Fibroblast of pulmonary artery (primary cell): Measurements from ENCODE around the gene NPHP4.

Experiments
- DNase-seq: peaks from one replicate; pipeline ENCODE4 v3.0.0-alpha.2; 2010; ENCODE audit warnings: low read depth
- H3K4me3 ChIP-seq: replicated peaks from 2 replicates; pipeline ENCODE4 v1.5.1; 2011; ENCODE audit warnings: low read depth, mild to moderate bottlenecking, control low read depth, low read length, moderate library complexity
- TF ChIP-seq, protein P1 (sequence below): IDR thresholded peaks from 2 replicates; pipeline ENCODE4 v1.5.1; 2011; ENCODE audit warnings: mild to moderate bottlenecking, control low read depth, low read length, inconsistent platforms; ENCODE audit errors: missing control alignments

The NPHP4 gene

DNA sequence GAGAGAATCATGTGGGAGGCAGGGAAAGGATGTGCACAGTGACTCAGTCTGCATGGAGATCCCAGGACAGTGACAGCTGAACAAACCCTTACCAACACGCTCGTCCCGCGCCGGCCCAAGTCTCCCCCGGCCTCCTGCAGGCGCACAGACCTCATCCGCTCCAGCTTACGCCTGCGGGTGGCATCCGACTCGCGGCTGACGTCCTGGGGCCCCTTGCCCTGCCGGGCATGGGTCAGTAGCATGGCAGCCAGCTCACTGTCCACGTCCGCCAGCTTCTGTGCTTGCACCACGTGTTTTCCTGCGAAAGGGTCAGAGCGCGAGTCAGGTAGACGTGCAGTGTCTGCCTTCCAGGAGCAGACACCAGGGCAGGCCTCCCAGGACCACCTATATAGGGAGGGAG, 115.2 kb downstream of the NPHP4 start:
- DNase-seq, result no peak
- H3K4me3 ChIP-seq, result no peak overlapping the region
- TF ChIP-seq, protein P1, sequence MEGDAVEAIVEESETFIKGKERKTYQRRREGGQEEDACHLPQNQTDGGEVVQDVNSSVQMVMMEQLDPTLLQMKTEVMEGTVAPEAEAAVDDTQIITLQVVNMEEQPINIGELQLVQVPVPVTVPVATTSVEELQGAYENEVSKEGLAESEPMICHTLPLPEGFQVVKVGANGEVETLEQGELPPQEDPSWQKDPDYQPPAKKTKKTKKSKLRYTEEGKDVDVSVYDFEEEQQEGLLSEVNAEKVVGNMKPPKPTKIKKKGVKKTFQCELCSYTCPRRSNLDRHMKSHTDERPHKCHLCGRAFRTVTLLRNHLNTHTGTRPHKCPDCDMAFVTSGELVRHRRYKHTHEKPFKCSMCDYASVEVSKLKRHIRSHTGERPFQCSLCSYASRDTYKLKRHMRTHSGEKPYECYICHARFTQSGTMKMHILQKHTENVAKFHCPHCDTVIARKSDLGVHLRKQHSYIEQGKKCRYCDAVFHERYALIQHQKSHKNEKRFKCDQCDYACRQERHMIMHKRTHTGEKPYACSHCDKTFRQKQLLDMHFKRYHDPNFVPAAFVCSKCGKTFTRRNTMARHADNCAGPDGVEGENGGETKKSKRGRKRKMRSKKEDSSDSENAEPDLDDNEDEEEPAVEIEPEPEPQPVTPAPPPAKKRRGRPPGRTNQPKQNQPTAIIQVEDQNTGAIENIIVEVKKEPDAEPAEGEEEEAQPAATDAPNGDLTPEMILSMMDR, result no peak

DNA sequence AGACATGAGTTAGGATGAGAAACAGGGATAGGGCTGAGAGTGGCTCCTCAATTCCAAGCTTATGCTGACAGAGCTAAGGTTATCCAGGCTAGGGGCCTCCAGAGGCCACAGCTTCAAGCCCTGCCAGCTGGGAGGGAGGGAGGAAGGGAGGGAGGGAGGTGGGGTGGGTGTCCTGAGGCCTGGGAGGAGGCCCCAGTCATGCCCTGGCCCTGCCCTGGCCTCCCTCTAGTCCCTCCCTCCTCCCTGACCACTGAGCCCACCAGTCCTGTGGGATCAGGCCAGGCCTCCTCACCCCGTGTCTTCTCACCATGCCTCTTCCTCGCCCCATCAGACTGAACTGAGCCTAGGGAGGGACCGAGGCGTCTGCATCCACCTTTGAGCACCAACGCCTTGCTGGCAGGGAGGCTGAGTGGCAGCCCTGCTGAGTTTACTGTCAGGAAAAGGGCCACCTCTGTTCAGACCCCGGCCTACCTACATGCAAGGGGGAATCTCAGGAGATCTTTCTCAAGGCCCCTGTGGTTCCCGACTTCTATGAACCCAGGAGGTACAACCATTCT, 116.1 kb downstream of the NPHP4 start:
- TF ChIP-seq, protein P1, result no peak
- no peak overlapping the region for H3K4me3 ChIP-seq
- DNase-seq, result no peak

DNA sequence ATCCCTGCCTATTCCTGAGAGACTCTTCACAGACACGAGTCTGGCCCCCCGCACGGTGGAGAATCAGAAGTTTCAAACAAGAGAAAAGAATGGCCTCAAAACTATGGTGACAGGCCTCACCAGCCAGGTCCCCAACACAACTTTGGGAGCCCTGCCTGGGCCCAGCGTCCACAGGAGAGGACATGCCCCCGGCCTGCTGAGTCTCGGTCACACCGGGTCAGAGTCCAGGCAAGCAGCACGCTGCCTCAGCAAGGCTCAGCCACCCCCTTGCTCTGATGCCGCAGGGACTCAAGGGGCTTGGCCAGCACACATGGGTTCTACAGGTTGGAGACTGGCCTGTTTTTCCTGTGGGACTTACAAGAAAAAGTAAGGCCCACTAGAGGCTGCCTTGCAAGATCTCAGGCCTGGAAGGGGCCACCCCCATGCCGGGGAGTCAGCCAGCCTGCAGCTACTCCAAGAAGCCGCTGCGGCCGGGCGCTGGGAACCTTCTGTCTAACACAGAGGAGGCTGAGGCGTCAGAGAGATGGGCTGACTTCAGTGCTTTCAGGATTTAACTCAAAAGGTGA, 116.8 kb downstream of the NPHP4 start:
- no peak for DNase-seq
- TF ChIP-seq, protein P1, result no peak
- no peak overlapping the region for H3K4me3 ChIP-seq

DNA sequence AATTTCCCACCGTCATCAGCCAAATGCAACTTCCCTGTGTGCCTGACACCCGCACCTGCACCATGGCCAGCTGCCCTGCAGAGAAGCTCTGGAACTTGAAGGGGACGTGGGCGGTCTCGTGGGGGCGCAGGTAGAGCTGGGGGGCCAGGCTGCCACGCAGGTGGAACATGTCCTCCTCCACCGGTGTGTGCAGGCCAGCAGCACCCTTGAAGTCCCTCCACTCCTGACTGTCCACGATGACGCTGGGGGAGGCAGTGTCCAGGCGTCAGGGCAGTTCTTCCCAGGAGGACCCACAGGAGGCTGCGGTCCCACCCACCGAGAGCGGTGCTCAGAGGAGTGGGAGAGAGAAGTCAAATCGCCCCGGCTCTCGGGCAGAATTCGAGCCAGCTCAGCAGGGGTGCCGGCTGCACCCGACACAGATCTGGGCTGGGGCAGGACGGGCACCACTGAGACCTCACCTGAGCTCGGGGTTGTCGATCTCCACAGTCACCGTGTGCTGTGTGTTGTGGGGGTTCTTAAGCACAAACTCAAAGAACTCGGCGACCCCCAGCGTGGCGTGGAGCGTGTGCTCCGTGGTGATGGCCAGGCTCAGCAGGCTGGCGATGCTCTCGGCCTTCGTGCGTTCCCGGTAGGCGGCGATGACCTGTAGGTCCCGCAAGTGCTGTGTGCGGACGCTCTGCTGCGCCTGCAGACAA, 117.7 kb downstream of the NPHP4 start:
- no peak for DNase-seq
- no peak overlapping the region for H3K4me3 ChIP-seq
- TF ChIP-seq, protein P1, result no peak

DNA sequence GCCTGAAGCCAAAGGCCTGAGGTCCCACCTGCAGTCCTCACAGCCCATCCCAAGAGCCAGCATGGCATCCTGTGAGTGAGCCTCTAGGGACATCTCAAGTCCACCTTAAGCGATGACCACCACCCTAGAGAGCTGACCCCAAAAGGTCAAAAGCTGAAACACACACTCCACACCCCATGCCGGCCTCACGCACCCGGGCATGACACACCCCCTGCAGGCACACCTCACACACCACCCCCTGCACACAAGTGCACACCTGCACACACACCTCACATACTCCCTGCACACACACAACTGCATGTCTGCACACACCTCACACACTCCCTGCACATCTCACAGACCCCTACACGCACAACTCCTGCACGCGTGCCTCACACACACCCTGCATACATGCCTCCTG, 118.7 kb downstream of the NPHP4 start:
- no peak overlapping the region for H3K4me3 ChIP-seq
- TF ChIP-seq, protein P1, result no peak
- DNase-seq, result no peak

DNA sequence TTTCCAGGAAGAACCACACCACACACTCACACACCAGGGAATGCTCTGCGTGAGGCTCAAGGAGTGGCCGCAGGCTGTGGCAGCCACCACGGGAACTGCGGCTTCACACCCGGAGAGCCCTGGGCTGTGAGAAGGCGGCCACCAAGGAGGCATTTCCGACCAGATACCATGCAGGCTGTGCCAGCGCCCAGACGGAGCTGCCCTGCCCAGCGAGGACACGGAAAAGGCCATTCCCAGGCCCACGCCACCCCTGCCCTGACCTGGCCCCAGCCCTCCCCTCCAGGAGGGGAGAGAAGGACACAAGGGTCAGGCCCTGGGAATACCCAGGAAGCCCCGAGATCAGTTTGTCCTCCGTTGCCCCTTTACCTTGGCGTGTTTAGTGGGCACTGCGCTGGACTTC, 119.3 kb downstream of the NPHP4 start:
- no peak overlapping the region for H3K4me3 ChIP-seq
- DNase-seq, result no peak
- TF ChIP-seq, protein P1, result no peak
